ENCODE measurements around the gene AKAP7.

Gene AKAP7

GRCh38 chr6:131281471-131282270 lies 146.4 kb downstream of the AKAP7 start:
- DNase-seq (ENCODE audit: low spot score), result peak; percentile 6
- TF ChIP-seq CTCF (IDR thresholded peaks at IDR 0.05; ENCODE audit: extremely low read depth, missing control alignments), result no peak

GRCh38 chr6:131282365-131282764 lies 147.1 kb downstream of the AKAP7 start:
- DNase-seq (ENCODE audit: low spot score), result no peak
- TF ChIP-seq CTCF (IDR thresholded peaks at IDR 0.05; ENCODE audit: extremely low read depth, missing control alignments), result no peak

- no peak for TF ChIP-seq CTCF (IDR thresholded peaks at IDR 0.05; ENCODE audit: extremely low read depth, missing control alignments)
- no peak for DNase-seq (ENCODE audit: low spot score)
These were observed 148.4 kb downstream of the AKAP7 start for GRCh38 chr6:131283466-131284175.

- no peak for TF ChIP-seq CTCF (IDR thresholded peaks at IDR 0.05; ENCODE audit: extremely low read depth, missing control alignments)
- DNase-seq (ENCODE audit: low spot score), result no peak
These were observed 150.3 kb downstream of the AKAP7 start for GRCh38 chr6:131285548-131285947.

- DNase-seq (ENCODE audit: low spot score), result no peak
- no peak for TF ChIP-seq CTCF (IDR thresholded peaks at IDR 0.05; ENCODE audit: extremely low read depth, missing control alignments)
These were observed 151.3 kb downstream of the AKAP7 start for GRCh38 chr6:131286469-131287040.

GRCh38 chr6:131288214-131288613 lies 152.9 kb downstream of the AKAP7 start:
- DNase-seq (ENCODE audit: low spot score), result no peak
- TF ChIP-seq CTCF (IDR thresholded peaks at IDR 0.05; ENCODE audit: extremely low read depth, missing control alignments), result no peak

- DNase-seq (ENCODE audit: low spot score), result no peak
- no peak for TF ChIP-seq CTCF (IDR thresholded peaks at IDR 0.05; ENCODE audit: extremely low read depth, missing control alignments)
These were observed 155.7 kb downstream of the AKAP7 start for GRCh38 chr6:131290955-131291354.
